ENCODE results near the gene FCHSD1.

DNA sequence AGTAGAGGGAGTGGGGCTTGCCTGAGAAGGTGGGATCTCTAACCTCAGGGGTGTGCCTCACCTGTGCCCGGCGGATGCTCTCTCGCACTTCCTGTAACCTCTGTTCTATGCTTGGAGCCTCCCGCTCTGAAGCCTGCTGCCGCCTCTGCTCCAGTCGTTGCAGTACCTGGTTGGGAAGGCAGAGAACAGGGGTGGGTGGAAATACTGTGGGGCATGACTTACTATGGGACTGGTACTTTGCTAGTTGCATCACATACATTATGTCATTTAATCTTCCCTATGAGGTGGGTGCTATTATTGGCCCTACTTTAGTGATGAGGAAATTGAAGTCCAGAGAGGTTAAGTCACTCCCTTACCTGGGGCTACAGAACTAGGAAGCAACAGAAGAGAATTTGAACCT lies 5.2 kb downstream of the FCHSD1 start:
- TF ChIP-seq SPI1 (IDR thresholded peaks at IDR 0.05; ENCODE audit: borderline replicate concordance, low read depth): no peak
- TF ChIP-seq, protein P1, sequence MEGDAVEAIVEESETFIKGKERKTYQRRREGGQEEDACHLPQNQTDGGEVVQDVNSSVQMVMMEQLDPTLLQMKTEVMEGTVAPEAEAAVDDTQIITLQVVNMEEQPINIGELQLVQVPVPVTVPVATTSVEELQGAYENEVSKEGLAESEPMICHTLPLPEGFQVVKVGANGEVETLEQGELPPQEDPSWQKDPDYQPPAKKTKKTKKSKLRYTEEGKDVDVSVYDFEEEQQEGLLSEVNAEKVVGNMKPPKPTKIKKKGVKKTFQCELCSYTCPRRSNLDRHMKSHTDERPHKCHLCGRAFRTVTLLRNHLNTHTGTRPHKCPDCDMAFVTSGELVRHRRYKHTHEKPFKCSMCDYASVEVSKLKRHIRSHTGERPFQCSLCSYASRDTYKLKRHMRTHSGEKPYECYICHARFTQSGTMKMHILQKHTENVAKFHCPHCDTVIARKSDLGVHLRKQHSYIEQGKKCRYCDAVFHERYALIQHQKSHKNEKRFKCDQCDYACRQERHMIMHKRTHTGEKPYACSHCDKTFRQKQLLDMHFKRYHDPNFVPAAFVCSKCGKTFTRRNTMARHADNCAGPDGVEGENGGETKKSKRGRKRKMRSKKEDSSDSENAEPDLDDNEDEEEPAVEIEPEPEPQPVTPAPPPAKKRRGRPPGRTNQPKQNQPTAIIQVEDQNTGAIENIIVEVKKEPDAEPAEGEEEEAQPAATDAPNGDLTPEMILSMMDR (IDR thresholded peaks at IDR 0.05; ENCODE audit: insufficient read depth, low read length): no peak
